HG03066 (cell line): Measurements from ENCODE around the gene ABCA5.

ENCODE experiments used
- ATAC-seq: cut with Tn5 transposase; IDR thresholded peaks from one replicate; pipeline ENCODE4 v1.9.1; 2021; ENCODE audit warnings: low read depth; ENCODE audit not compliant: unreplicated experiment

Gene ABCA5

GRCh38 chr17:69327060-69327831, at the start of gene ABCA5:
ABCA5 (minus strand) TSS chr17:69327133; CDS start chr17:69314415, 12,718 bp downstream.
- ATAC-seq: peak; percentile 89

- no peak for ATAC-seq
Observed at GRCh38 chr17:69375229-69375628, 48.3 kb upstream of the ABCA5 start.

- no peak for ATAC-seq
Observed at GRCh38 chr17:69373069-69373468, 46.1 kb upstream of the ABCA5 start.

GRCh38 chr17:69367298-69367697, 40.4 kb upstream of the ABCA5 start:
- ATAC-seq: peak; percentile 75

- ATAC-seq: no peak
Observed at GRCh38 chr17:69363488-69364210, 36.7 kb upstream of the ABCA5 start.

GRCh38 chr17:69361156-69361555, 34.2 kb upstream of the ABCA5 start:
- no peak for ATAC-seq

GRCh38 chr17:69358688-69359596, 32.0 kb upstream of the ABCA5 start:
- no peak for ATAC-seq

- ATAC-seq: no peak
Observed at GRCh38 chr17:69357701-69358100, 30.8 kb upstream of the ABCA5 start.

- no peak for ATAC-seq
Observed at GRCh38 chr17:69356625-69357024, 29.7 kb upstream of the ABCA5 start.

- no peak for ATAC-seq
Observed at GRCh38 chr17:69350911-69351310, 24.0 kb upstream of the ABCA5 start.

GRCh38 chr17:69348429-69348828, 21.5 kb upstream of the ABCA5 start:
- ATAC-seq: no peak

GRCh38 chr17:69346766-69347165, 19.8 kb upstream of the ABCA5 start:
- ATAC-seq: no peak

GRCh38 chr17:69344939-69345338, 18.0 kb upstream of the ABCA5 start:
- no peak for ATAC-seq

- no peak for ATAC-seq
Observed at GRCh38 chr17:69342896-69343644, 16.1 kb upstream of the ABCA5 start.

- ATAC-seq: no peak
Observed at GRCh38 chr17:69339937-69340336, 13.0 kb upstream of the ABCA5 start.

GRCh38 chr17:69336996-69337395, 10.1 kb upstream of the ABCA5 start:
- no peak for ATAC-seq

- no peak for ATAC-seq
Observed at GRCh38 chr17:69336580-69336979, 9.6 kb upstream of the ABCA5 start.

- ATAC-seq: no peak
Observed at GRCh38 chr17:69335058-69335457, 8.1 kb upstream of the ABCA5 start.

- ATAC-seq: no peak
Observed at GRCh38 chr17:69333561-69333960, 6.6 kb upstream of the ABCA5 start.

GRCh38 chr17:69331756-69332155, 4.8 kb upstream of the ABCA5 start:
- ATAC-seq: no peak
